Endothelial cell of umbilical vein (primary cell): Measurements from ENCODE around the gene ZBTB7C. TPM values are rescaled to one million over a fixed set of nuclear protein-coding genes. Genes with fewer than 3 reads are reported as not detected.

Source experiments
- BruUV-seq: library from RNA; stranded (reverse); fragments of 400-500 nt; replicated peaks from 2 replicates; lab custom pipeline; 2021; lab: Mats Ljungman, UMichigan
- CTCF ChIA-PET: fragments of 300-600, 350-600 bp; sonication (Branson Sonifier 250); formaldehyde crosslinking; loops from one replicate; lab custom pipeline; 2021; ENCODE audit warnings: antibody characterized with exemption, inconsistent platforms; lab: Charles Lee
- POLR2A ChIA-PET: fragments of 300-600, 350-600 bp; sonication (Branson Sonifier 250); formaldehyde crosslinking; loops from one replicate; lab custom pipeline; 2021; ENCODE audit warnings: antibody characterized with exemption, inconsistent platforms; lab: Charles Lee
- DNase-seq: peaks from one replicate; pipeline ENCODE4 v3.0.0-alpha.2; 2011; ENCODE audit warnings: low read depth, low spot score
- FAIRE-seq: peaks from 2 replicates; lab custom pipeline; 2011; peaks lifted over from hg19 to GRCh38; lab: Jason Lieb, UNC
- H2AFZ ChIP-seq: 2 replicates; pipeline ENCODE4 v1.6.0; 2012; ENCODE audit warnings: low read depth, low read length, control low read depth, inconsistent platforms
- H3K27ac ChIP-seq: 2 replicates; pipeline ENCODE4 v1.5.1; 2011; ENCODE audit warnings: low read depth, mild to moderate bottlenecking, control low read depth, low read length, moderate library complexity; ENCODE audit not compliant: insufficient read depth
- H3K27me3 ChIP-seq, 2 experiments: 2 replicates each; pipeline versions ENCODE4 v1.6.0 to v1.6.1; 2011; ENCODE audit warnings: low read length in 2 of 2, mixed read lengths in 1 of 2; ENCODE audit not compliant: control insufficient read depth in 2 of 2, insufficient read depth in 2 of 2
- H3K36me3 ChIP-seq, 2 experiments: 2 replicates in 1 of 2; 3 replicates in 1 of 2; pipeline ENCODE4 v1.5.1; 2011; ENCODE audit warnings: low read length in 2 of 2, mild to moderate bottlenecking in 1 of 2, moderate library complexity in 1 of 2; ENCODE audit not compliant: control insufficient read depth in 2 of 2, insufficient read depth in 2 of 2; ENCODE audit errors: extremely low read depth in 1 of 2
- H3K4me1 ChIP-seq: 3 replicates; pipeline ENCODE4 v1.5.1; 2011; ENCODE audit warnings: mild to moderate bottlenecking, low read length; ENCODE audit not compliant: control insufficient read depth, insufficient read depth; ENCODE audit errors: extremely low read depth
- H3K4me2 ChIP-seq: 2 replicates; pipeline ENCODE4 v1.6.1; 2011; ENCODE audit warnings: low read length, control low read depth, mixed read lengths; ENCODE audit not compliant: insufficient read depth
- H3K4me3 ChIP-seq, 3 experiments: fragments of 200-600 bp in 1 of 3; sonication (generic), shearing (Covaris generic) in 1 of 3; replicated peaks in 1 of 3; 2 replicates each; pipeline ENCODE4 v1.5.1; 2011 to 2016; ENCODE audit warnings: control low read depth in 3 of 3, low read length in 3 of 3, mild to moderate bottlenecking in 2 of 3, inconsistent platforms in 1 of 3, low read depth in 1 of 3, moderate library complexity in 1 of 3; ENCODE audit not compliant: insufficient read depth in 1 of 3
- H3K79me2 ChIP-seq: 2 replicates; pipeline ENCODE4 v1.6.0; 2012; ENCODE audit warnings: low read length, inconsistent platforms; ENCODE audit not compliant: control insufficient read depth, insufficient read depth
- H3K9ac ChIP-seq: replicated peaks from 2 replicates; pipeline ENCODE3; 2011; ENCODE audit warnings: low read length, control low read depth; ENCODE audit not compliant: insufficient read depth; ENCODE audit errors: extremely low read depth
- H3K9me1 ChIP-seq: replicated peaks from 3 replicates; pipeline ENCODE4 v1.6.0; 2011; ENCODE audit warnings: mild to moderate bottlenecking, low read length; ENCODE audit not compliant: control insufficient read depth, insufficient read depth; ENCODE audit errors: extremely low read depth
- H3K9me3 ChIP-seq: replicated peaks from 2 replicates; pipeline ENCODE4 v1.5.1; 2012; ENCODE audit warnings: low read length, inconsistent platforms; ENCODE audit not compliant: control insufficient read depth, insufficient read depth
- H4K20me1 ChIP-seq: replicated peaks from 2 replicates; pipeline ENCODE3; 2011; ENCODE audit warnings: mild to moderate bottlenecking, low read length; ENCODE audit not compliant: control insufficient read depth, insufficient read depth; ENCODE audit errors: extremely low read depth
- EZH2 ChIP-seq: IDR thresholded peaks from 2 replicates; pipeline ENCODE4 v1.6.1; 2012; ENCODE audit warnings: borderline replicate concordance, low read depth, mild to moderate bottlenecking, moderate library complexity, low read length, inconsistent platforms; ENCODE audit not compliant: severe bottlenecking
- FOS ChIP-seq: IDR thresholded peaks from 2 replicates; pipeline ENCODE4 v1.6.1; 2011; ENCODE audit warnings: mild to moderate bottlenecking, low read length, moderate library complexity, borderline replicate concordance; ENCODE audit not compliant: insufficient read depth
- GATA2 ChIP-seq: IDR thresholded peaks from 2 replicates; pipeline ENCODE4 v1.7.0; 2011; ENCODE audit warnings: low read depth, mild to moderate bottlenecking, moderate library complexity, mixed read lengths, low read length; ENCODE audit not compliant: insufficient read length, insufficient read depth
- JUN ChIP-seq: IDR thresholded peaks from 2 replicates; pipeline ENCODE4 v1.6.1; 2011; ENCODE audit warnings: borderline replicate concordance, low read depth; ENCODE audit not compliant: insufficient read length, insufficient read depth
- MAX ChIP-seq: IDR thresholded peaks from 2 replicates; pipeline ENCODE4 v1.6.1; 2011; ENCODE audit not compliant: insufficient read depth, insufficient read length
- MYC ChIP-seq: IDR thresholded peaks from one replicate; pipeline ENCODE4 v1.6.1; 2011; ENCODE audit warnings: mild to moderate bottlenecking, low read depth, low read length
- POLR2A ChIP-seq: IDR thresholded peaks from 2 replicates; pipeline ENCODE4 v1.6.1; 2012; ENCODE audit warnings: low read depth, mild to moderate bottlenecking, control low read depth, low read length
- POLR2AphosphoS5 ChIP-seq: IDR thresholded peaks from 2 replicates; pipeline ENCODE4 v1.6.1; 2012; ENCODE audit warnings: low read depth, mild to moderate bottlenecking, control low read depth, low read length, moderate library complexity; ENCODE audit not compliant: insufficient read depth
- dilution Hi-C: fragments of 300-500 bp; cut with MboI; formaldehyde crosslinking; loops from one replicate; pipeline ENCODE4 v1.15.0; 2019; ENCODE audit warnings: low sequenced_read_pairs; ENCODE audit not compliant: extremely low pct_ligation_motif_present
- intact Hi-C: fragments of 100-400 bp; cut with micrococcal nuclease; formaldehyde crosslinking; loops from one replicate; pipeline ENCODE4 v1.10.0; 2022
- polyA plus RNA-seq, 4 experiments: library from polyadenylated mRNA; depleted of rRNA in 3 of 4; stranded (reverse) in 3 of 4; unstranded in 1 of 4; fragments of >200 nt; gene quantifications; 2 replicates each; pipeline versions ENCODE4 v1.2.1 to v1.2.3, GENCODE V29; 2011 to 2012; ENCODE audit warnings: missing spikeins in 1 of 4
- total RNA-seq: library from RNA; stranded (reverse); gene quantifications from 2 replicates; pipeline ENCODE4 v1.2.3, GENCODE V29; 2021
- TF ChIP-seq, protein P1 (sequence below), 2 donors: IDR thresholded peaks; 1 replicate in 1 of 2; 2 replicates in 1 of 2; pipeline ENCODE4 v1.5.1; 2011; ENCODE audit warnings: low read length in 2 of 2, mild to moderate bottlenecking in 2 of 2, moderate library complexity in 2 of 2, control low read depth in 1 of 2, inconsistent platforms in 1 of 2, low read depth in 1 of 2; ENCODE audit not compliant: insufficient read depth in 1 of 2; ENCODE audit errors: extremely low read depth in 1 of 2

ZBTB7C gene
- total and polyA plus RNA-seq, 2 donors (not counting 3 experiments of a cell fraction or from before 2014, with no cell fraction given): not detected

DNA sequence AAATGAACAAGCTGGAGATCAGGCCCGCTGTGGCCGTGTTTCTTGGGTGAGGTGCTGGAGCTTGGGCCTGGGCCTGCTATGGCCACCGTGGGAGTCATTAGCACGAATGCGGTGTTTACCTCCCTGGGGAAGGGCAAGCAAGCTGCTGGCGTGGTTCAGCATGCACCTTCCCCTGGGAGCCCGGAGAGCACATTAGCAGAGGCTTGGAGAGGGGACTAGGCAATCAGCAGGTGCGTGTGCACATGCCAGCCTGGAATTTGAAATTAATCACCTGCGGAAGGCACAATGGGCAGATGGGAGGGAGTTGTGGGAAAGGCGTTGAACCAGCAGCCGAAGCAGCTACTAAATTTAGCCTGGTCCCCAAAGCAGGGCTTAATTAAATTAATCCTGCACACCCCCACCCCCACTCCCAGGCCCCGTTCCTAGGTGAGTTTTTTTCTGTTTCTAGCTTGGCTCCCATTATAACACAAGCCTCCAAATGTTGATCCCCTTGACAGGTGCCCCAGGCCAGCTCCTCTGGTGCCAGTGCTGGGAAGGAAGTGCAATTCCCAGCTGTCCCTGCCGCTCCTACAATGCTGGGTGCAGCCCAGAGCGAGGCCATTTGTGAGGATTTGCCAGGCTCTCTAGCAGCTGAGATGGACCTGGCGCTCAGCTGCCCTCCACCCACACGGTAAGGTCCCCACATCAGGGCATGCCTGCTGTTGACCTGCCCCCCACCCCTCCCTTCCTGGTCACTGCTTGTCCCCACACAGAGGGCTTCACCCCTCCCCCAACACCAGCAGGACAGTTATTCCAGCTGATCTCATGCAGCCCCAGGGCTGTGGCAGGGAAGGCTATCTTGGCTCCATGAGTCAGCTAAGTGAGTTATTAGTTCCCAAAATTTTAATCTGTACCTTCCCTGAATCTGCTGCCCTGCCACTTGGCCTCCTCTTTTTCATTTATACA lies 115.0 kb downstream of the ZBTB7C start:
- intact Hi-C loops: no loop called here
- CTCF ChIA-PET: interaction anchor here (0.5 to 1.8 kb wide), 5 partner anchors 8 to 153 kb away, joined by 3 to 6 read pairs (median 3); no protein-coding TSS in a partner anchor

GRCh38 chr18:48292782-48293424 lies 116.3 kb downstream of the ZBTB7C start:
- Histone ChIP-seq H3K9me3 (no peaks in the 10 kb centered on the region), H3K9ac (no peak overlapping the region), H3K9me1 (no peaks in the 10 kb centered on the region), H4K20me1 (no peaks in the 10 kb centered on the region), H3K79me2 (no peaks in the 10 kb centered on the region), H3K4me2 (no peak overlapping the region), H3K27me3 (no peaks in the 10 kb centered on the region), H3K4me3 (no peak overlapping the region), H3K4me1 (no peaks in the 10 kb centered on the region), H3K36me3 (no peaks in the 10 kb centered on the region), H3K27ac (no peak overlapping the region), H2AFZ (no peak overlapping the region)
- ChIA-PET POLR2A (no interaction called here), CTCF (no interaction called here)
- BruUV-seq: no TSS peak
- DNase-seq (no peak), FAIRE-seq (no peak)
- TF ChIP-seq, protein P1, sequence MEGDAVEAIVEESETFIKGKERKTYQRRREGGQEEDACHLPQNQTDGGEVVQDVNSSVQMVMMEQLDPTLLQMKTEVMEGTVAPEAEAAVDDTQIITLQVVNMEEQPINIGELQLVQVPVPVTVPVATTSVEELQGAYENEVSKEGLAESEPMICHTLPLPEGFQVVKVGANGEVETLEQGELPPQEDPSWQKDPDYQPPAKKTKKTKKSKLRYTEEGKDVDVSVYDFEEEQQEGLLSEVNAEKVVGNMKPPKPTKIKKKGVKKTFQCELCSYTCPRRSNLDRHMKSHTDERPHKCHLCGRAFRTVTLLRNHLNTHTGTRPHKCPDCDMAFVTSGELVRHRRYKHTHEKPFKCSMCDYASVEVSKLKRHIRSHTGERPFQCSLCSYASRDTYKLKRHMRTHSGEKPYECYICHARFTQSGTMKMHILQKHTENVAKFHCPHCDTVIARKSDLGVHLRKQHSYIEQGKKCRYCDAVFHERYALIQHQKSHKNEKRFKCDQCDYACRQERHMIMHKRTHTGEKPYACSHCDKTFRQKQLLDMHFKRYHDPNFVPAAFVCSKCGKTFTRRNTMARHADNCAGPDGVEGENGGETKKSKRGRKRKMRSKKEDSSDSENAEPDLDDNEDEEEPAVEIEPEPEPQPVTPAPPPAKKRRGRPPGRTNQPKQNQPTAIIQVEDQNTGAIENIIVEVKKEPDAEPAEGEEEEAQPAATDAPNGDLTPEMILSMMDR (IDR thresholded peaks at IDR 0.05; ENCODE audit: extremely low read depth in 1 of 2, insufficient read depth in 1 of 2, low read depth in 1 of 2, low read length in 2 of 2): no peak
- TF ChIP-seq JUN: no peak
- TF ChIP-seq POLR2AphosphoS5: no peak
- no peak for TF ChIP-seq EZH2
- TF ChIP-seq MYC: no peak
- no peak for TF ChIP-seq FOS
- no peak for TF ChIP-seq GATA2
- TF ChIP-seq POLR2A: no peak
- TF ChIP-seq MAX: no peak
- dilution Hi-C loops: no loop called here
- intact Hi-C loops: no loop called here

More for the DNA sequence above, 115.0 kb downstream of the ZBTB7C start:
- no peaks in the 10 kb centered on the region for H3K4me1 ChIP-seq
- no peak overlapping the region for H3K4me2 ChIP-seq
- no TSS peak for BruUV-seq
- no peaks in the 10 kb centered on the region for H3K27me3 ChIP-seq
- H3K79me2 ChIP-seq: no peaks in the 10 kb centered on the region
- no peaks in the 10 kb centered on the region for H3K9me3 ChIP-seq
- no peaks in the 10 kb centered on the region for H4K20me1 ChIP-seq
- no peaks in the 10 kb centered on the region for H3K36me3 ChIP-seq
- no peak overlapping the region for H2AFZ ChIP-seq
- no peaks in the 10 kb centered on the region for H3K9me1 ChIP-seq
- DNase-seq (no peak), FAIRE-seq (no peak)
- POLR2A ChIA-PET: no interaction called here
- no peak overlapping the region for H3K27ac ChIP-seq
- no peak overlapping the region for H3K4me3 ChIP-seq
- H3K9ac ChIP-seq: no peak overlapping the region
- dilution Hi-C loops: no loop called here
- TF ChIP-seq MAX: no peak
- TF ChIP-seq EZH2: no peak
